HG03354 (cell line): Measurements from ENCODE around the gene LIPC.

Source experiments
- ATAC-seq: cut with Tn5 transposase; IDR thresholded peaks from one replicate; pipeline ENCODE4 v1.9.1; 2021; ENCODE audit warnings: mild to moderate bottlenecking; ENCODE audit not compliant: unreplicated experiment, poor library complexity, severe bottlenecking

LIPC gene

GRCh38 chr15:58561321-58561720 is 129.5 kb downstream of the LIPC start:
- no peak for ATAC-seq

DNA sequence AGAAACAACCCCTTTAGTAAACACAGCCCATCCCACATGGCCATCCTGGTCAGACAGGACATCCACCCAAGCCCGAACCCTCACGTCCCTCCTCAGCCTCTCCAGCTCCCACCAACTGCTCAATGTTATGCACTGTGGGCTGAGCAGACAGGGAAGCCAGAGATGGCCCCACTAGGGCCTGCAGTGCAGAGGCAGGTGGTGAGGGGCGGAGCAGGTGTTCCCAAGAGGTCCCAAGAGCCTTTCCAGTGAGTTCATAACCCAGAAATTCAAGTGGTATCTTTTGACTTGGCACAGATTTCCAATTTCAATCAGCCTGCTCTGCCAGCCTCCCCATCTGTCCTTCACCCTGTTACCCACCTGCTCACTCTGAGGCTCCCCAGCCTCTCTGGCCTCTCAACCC is 130.3 kb downstream of the LIPC start:
- ATAC-seq: no peak

- no peak for ATAC-seq
These were observed 133.2 kb downstream of the LIPC start for GRCh38 chr15:58564981-58565380.

- ATAC-seq: no peak
These were observed 133.8 kb downstream of the LIPC start for GRCh38 chr15:58565619-58566018.

DNA sequence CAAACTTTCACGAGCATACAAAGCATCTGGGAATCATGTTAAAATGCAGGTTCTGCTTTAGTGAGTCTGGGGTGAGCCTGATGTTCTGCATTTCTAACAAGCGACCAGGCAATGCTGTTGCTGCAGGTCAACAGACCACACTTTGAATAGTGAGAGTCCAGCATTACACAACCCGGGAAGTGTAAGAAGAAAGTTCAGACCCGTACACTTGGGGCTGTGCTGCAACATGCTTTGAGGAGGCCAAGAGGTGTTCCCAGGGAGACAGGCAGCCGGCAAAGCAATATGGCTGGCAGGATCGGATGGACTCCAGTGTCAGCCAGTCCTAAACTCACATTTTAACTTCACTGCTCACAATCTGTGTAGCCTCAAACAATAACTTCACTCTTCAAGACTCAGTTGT is 134.2 kb downstream of the LIPC start:
- no peak for ATAC-seq

GRCh38 chr15:58568157-58568571 is 136.4 kb downstream of the LIPC start:
- no peak for ATAC-seq

GRCh38 chr15:58569455-58569854 is 137.7 kb downstream of the LIPC start:
- ATAC-seq: no peak

DNA sequence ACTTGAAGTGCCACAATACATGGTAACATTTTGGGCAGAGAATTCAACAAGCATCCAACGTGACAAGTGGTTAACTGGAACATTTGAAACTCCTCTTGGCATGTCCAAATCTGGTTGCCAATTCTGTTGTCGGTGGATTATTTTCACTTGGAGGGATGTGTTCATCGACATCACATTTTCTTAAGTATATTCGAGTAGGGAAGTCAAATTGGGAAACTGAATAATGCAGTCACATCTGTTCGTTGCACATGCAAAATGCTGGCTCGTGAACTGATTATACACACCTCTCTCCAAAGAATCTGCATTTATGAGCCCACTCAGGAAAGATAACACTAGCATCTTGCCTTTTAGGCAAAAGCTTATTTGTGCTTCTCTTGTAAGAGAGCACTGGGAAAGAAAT is 139.7 kb downstream of the LIPC start:
- ATAC-seq: no peak

- no peak for ATAC-seq
These were observed 140.7 kb downstream of the LIPC start for GRCh38 chr15:58572521-58572920.

DNA sequence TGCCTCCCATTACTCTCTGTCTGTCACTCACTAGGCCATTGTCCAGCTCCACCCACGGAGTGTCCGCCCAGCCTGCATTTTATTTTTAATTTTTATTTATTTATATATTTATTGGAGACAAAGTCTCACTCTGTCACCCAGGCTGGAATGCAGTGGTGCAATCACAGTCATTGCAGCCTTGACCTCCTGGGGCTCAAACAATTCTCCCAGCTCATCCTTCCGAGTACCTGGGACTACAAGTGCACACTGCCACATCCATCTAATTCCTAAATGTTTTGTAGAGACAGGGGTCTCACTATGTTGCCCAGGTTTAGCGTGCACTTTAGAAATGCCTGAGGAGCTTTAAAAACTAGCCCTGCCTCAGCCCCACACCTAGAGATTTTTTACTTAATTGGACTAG is 141.5 kb downstream of the LIPC start:
- ATAC-seq: no peak

GRCh38 chr15:58574631-58575030 is 142.8 kb downstream of the LIPC start:
- no peak for ATAC-seq

DNA sequence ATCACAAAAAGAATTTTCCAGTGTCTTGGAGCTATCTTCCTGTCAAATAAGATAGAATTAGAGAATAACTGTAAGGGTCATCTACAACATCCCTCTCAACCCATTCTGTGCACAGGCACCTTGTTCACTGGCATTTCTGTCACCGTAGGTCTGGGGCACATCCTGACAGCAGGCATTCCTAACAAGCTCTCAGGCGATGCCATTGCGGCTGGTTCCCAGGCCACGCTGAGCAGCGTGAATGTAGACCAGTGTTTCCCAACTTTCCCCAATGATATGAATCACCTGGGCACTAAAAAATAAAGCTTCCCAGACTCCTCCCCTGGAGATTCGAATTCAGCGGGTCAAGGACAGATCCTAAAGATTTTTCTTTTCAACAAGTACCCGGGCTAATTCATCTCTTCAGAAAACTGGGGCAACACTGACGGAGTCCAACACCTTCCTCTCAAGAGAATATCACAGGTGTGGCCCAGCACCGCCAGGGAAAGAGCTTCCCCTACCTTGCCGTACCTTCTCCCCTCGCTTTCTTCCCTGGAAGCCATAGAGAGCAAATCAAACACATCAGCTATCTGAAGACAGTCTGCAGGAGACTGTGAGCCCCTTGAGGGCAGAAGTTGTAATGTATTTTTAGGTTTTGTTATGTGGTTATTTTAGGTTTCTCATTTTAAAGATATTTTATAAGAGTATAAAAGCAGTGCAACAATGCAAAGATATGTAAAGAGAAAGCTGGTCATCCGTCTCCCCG is 143.4 kb downstream of the LIPC start:
- no peak for ATAC-seq

- ATAC-seq: no peak
These were observed 144.9 kb downstream of the LIPC start for GRCh38 chr15:58576657-58577056.

DNA sequence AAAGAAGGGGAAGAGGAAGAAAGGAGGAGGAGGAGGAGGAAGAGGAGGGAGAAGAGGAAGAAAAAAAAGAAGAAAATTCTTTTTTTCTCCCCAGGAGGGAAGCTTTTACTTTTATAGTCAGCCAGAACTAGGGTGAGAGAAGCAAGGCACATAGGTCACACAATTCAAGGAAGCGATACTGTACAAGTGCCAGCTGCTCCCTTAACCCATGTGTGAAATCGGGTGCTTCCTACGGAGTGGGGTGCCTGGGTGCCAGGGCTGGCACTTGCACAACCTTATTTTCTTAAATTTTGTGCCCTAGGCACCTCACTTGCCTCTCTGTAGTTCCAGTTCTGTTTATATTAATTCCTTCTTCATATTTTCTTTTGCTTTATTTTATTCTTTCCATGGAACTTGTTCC is 150.4 kb downstream of the LIPC start:
- ATAC-seq: no peak

GRCh38 chr15:58583171-58583908 is 151.5 kb downstream of the LIPC start:
- ATAC-seq: no peak

DNA sequence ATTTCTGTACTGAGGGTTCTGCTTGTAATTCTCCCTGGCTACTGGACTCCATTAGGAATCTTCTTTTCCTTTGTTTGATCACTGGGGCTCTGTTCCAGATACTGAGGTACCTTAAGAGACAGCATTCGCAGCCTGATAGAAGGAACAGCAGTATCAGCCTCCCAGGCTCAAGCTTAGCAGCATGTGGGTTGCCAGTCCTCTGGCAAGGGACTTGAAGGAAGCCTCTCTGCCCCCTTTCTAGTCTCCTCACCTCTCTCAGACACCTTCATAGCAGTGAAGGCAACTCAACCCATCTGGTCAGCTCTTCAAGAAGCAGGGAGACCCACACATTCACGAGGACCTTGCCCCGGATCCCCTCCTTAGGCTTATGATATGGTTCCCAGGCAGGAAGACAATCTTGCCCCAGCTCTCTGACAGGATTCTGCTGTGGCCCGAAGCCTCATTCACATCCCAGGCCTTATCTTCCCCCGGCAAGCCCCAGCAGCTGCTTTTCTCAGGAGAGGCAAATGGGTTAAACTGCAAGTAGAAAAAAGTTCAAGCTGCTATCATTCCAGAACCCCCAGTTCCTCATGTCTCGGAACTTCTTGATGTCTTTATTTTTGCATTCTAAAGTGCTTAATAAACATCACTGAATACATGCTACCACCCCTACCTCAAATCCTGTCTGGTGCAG is 153.1 kb downstream of the LIPC start:
- ATAC-seq: no peak

- ATAC-seq: peak; percentile 78
These were observed 154.1 kb downstream of the LIPC start for GRCh38 chr15:58585693-58586443.

GRCh38 chr15:58587486-58587885 is 155.7 kb downstream of the LIPC start:
- no peak for ATAC-seq

DNA sequence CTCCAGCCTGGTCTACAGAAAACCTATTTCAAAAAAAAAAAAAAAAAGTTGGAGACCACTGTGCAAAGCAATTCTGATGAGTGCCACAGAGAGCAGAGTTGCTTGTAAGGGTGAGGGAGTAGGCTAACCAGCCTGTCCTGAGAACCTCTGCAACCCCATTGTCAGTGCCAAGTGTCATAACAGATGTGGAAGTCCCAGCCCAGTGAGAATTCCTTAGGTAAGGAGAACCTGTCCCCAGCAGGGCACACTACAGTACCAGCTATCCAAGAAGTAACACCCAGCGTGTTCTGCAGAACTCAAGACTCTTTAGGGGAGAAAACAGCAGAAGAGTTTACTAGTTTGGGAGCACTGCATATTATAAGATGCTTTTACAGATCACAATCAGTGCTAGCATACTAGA is 156.3 kb downstream of the LIPC start:
- ATAC-seq: no peak

DNA sequence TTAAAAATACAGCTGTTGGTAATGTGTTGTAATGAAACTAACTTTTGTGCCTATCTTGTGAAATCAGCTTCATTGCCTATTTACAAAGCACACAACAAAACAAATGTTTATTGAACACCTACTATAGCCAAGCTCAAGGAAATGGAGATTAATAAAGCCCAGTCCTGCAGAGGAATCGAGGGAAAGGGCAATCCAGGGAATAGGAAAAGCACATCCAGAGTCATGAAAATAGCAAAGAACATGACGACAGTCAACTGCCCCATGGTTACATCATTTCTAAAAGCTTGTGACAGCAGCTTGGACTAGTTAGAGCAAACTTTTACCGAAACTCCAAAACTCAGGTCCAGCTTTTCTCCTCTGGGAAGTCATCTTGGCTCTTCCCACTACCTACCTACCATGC is 157.3 kb downstream of the LIPC start:
- ATAC-seq: no peak
